Measurements from ENCODE around the gene IL3.
A peak's percentile ranks its signal among the peaks of the same experiment; 100 is the strongest.

Gene IL3

DNA sequence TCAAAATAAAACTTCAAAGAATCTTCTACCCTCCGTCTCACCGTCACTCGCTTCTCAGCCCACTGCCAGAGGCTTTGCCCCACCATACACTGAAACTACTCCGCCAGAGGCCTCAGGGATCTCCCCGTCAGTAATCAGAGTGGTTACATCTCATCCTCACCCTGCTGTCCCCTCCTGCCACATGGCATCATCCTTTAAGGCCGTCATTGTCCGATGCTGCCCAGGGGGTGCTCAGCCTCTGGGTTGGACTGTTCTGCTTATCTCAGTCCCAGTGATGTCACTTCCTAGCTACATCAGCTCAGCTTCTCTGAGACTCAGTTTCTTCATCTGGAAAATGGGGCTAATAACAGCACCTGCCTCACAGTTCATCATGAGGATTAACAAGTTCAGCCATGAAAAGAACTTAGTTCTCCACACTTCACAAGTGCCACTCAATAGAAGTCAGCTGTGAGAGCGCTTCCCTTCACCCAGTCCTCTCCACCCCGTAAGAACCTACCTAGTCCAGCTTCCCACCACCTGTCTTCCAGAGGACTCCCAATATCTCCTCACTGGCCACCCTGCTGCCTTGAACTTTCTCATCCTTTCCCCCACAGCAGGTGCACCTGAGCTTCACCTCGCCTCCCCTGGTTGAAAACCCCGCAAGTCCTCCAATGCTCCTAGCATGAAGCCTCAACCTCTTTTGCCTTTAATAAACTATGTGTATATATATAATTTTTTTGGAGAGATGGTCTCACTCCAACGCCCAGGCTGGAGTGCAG is 2.8 kb upstream of the IL3 start:
- no peak for DNase-seq

GRCh38 chr5:132058646-132059042 is 1.8 kb upstream of the IL3 start:
- DNase-seq = no peak

GRCh38 chr5:132059043-132059695 is 1.3 kb upstream of the IL3 start:
- DNase-seq = no peak

DNA sequence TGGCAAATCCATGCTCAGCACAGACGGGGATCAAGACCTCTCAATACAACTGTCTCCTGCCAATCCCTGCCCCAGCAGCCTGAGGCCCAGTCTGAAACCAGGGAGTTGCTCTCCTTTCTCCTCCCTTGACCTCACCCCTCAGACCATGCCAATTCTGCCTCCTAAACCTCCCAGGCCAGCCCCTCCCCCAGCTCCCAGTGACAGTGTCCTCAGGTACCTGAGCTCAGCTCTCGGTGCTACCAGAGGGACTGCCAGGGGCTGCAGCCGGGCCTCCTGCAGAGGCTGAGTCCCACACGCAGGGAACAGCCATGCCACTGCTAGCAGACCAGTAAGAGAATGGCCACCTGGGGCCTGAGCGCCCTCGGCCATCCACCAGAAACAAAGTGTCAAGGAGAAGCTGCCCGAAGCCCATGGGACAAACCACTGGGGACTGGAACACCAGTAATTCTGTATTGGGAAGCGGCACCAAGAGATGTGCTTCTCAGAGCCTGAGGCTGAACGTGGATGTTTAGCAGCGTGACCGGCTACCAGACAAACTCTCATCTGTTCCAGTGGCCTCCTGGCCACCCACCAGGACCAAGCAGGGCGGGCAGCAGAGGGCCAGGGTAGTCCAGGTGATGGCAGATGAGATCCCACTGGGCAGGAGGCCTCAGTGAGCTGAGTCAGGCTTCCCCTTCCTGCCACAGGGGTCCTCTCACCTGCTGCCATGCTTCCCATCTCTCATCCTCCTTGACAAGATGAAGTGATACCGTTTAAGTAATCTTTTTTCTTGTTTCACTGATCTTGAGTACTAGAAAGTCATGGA is 557 bp upstream of the IL3 start:
- no peak for DNase-seq

GRCh38 chr5:132063090-132063911 is 2.8 kb downstream of the IL3 start:
- no peak for DNase-seq

GRCh38 chr5:132064140-132064539 is 3.7 kb downstream of the IL3 start:
- DNase-seq = no peak

- DNase-seq = peak; percentile 37
Measured at GRCh38 chr5:132064738-132065331, 4.4 kb downstream of the IL3 start.

DNA sequence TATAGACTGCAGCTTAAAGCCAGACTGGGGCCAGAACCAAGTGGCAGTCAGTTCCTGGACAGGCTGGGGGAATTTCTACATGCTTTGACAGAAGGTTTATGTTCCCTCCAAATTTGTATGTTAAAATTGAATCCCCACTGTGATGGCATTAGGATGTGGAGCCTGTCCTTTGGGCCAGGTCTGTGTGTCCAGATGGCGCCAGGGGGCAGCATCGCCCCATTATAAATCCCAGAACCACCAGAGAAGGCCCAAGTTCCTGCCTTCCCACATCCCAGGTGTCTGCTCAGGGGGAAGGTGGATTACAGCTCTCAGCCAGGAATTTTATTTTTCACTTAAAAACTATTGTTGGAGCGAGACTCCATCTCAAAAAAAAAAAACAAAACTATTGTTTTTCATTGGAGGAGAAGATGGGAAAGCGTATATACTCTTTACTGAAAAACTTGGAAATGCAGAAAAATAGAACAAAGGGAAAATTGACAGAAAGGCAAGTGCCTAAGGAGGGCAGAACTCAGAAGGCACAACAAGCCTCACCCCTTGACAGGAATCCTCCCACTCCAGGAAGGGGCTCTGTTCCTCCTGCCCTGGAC is 5.0 kb downstream of the IL3 start:
- no peak for DNase-seq

GRCh38 chr5:132065951-132066701 is 5.7 kb downstream of the IL3 start:
- DNase-seq = no peak

GRCh38 chr5:132066871-132067270 is 6.4 kb downstream of the IL3 start:
- no peak for DNase-seq

DNA sequence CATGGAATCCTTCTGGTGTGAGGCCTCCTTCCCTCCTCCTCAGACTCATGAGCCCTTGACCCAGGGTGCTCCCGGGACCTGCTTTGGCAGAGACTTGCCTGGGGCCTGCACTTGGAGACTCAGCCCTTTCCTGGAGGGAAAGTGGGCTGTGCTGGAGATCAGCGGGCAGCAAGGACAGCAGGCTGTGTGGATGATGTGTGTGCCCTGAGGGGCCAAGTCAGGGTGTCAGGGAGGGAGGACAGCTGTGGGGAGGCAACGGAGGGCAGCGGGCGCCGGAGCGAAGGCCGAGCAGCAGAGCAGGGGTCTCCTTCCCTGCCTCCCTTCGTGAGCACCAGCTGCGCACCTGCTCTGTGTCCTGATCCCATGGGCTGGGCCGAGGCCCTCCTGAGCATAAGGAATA is 7.0 kb downstream of the IL3 start:
- no peak for DNase-seq

DNA sequence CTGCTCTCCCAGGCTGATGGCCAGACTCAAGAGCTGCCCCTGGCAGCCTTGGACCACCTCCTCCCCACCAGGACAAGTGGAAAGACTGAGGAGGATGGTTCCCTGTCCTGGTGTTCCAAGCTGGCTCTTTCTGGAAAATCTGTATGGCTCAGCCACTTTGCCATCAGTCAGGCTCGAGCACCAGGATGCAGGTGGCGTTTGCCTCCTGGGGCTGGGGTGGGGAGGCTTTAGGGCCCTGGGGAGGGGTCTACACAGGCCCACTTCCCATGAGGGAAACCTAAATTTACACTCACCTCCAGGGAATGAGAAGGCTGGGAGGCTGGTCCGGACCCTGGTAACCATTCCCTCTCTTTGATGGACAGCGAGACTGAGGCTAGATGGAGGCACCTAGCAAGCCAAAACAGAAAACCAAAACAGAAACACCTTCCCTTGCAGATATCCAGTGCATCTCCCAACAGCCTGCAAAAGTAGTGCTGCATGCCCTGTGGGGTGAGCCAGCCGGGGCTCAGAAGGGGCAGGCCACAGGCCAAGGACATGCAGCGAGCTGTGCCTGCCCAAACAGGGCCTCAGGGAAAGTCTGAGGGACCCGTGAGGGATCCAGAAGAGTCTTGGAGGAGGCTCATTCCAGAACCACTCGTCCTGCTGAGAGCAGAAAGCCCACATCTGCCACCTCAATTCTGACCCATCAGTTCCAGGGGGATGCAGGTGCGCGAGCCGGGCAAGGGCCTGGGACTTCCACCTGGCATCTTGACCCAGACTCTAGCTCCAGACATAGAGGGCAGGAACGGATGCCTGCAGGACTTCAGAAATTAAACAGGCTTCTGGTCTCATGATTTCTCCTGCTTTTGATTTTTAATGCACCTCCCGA is 7.7 kb downstream of the IL3 start:
- DNase-seq = no peak

DNA sequence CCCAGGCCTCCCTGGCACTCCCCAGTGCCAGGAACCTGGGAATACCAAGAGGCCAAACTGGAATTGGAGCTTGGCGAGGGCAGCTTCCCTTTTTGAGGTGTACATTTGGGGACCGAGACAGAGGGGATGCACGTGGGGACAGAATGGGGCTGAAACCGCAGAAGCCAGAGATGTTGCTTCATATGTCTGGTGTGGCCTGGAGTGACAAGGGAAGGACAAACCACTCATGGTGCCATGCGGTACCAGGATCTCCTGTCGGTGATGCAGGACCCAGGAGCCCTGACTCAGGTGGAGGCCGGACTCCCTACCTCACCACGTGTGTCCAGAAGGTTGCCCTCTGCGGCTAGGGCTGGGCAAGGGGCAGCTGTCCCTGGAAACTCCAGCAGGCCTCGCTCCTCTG is 9.1 kb downstream of the IL3 start:
- no peak for DNase-seq

- DNase-seq = no peak
Measured at GRCh38 chr5:132069994-132070393, 9.5 kb downstream of the IL3 start.

DNA sequence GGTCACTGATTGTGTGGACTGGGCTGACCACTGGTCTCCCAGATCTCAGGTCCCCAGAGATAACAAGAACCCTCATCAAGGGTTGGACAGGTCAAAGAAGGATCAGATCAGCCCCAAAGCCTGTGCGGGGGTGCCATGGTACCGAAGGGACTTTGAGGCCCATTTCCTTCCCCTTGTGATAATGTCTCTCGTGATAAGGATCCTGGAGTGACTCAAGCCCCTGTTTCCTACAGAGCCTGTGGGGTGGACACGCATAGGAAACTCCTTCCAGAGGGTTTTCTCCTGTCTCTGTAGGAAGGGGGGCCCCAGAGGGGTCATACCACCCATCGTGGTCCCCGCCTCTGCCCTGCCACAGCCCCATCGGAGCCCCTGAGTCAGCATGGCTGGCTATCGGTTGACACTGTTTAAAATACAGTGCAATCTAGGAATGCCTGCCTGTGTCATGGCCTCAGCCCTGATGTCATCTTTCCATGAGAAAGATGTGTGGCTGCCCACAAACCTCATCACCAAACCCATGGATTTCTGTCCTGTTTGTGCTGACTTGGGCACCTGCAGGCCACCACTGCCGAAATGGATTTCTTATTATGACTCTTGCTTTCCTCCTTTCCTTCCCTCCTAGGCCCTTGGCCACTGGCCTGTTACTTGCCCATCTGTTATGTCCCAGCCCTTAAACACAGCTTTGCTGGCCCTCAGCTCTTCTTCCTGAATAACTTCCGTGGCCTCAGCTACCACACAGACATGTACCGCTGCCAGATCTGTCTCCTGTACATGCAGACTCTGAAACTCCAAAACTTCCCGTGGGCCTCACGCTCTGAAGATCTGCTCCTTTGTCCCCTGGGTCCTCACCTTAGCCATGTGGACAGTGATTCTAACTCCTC is 10.2 kb downstream of the IL3 start:
- DNase-seq = no peak

DNA sequence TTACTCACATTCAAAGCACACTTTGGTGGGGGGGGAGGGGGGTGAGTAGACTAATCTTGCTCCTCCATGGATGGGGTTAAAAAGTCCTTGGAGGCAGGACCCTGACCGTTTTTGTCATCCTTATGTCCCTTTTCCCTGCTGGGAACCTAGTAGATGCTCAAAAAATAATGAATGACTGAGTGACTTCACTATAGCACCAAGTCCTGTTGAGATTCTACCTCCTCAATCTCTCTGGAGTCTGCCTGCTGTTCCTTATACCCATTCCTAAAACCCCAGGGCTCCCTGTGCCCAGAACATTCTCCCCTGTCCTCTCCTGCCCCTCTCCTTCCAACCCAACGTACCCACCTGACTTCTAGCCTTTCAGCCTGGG is 10.9 kb downstream of the IL3 start:
- no peak for DNase-seq

DNA sequence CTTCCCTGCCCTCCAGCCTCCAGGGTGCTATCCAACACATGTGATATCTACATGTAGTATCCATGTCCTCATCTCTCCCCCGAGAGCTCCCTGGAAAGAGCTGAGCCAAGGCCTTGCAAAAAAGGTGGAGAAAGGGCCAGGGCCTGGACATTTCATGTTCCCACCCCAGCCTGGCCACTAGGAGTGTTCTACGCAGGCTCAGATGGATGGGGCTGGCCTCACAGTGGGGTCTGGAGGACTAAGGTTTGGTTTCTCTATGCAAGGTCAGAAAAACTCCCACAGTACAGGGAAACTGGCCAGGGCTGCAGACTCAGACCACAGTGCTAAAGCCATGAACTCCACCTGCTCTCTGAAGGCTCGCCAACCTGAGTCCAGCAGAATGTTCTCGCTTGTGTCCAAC is 11.6 kb downstream of the IL3 start:
- DNase-seq = no peak

DNA sequence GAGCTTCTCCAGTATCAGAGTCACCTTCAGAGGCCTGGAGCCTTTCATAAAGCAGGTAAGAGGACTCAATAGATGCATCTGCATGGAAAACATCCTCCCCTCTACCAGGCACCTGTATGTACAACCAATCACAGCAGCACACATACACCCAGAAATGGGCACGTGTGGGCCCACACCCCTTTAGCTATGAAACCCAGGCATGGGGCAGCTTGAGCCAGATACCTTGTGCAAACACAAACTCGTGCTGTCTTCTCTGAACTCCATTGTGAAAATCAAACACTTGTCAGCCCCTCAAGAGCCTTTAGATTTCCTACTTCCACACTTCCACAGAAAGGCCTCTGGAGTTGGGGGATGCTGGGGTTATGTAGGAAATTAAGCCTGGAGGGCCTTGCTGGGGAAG is 12.1 kb downstream of the IL3 start:
- DNase-seq = no peak

- no peak for DNase-seq
Measured at GRCh38 chr5:132073231-132074013, 13.0 kb downstream of the IL3 start, which contains the start of gene CSF2. Gene CSF2, plus strand, starts transcription at chr5:132073789. Its CDS starts 35 bp downstream, at chr5:132073824.
